ENCODE results near the gene CIPC. TPM values are rescaled to one million over a fixed set of nuclear protein-coding genes. Genes with fewer than 3 reads are reported as not detected.

CIPC gene
- total and polyA plus RNA-seq, 2 of the 13 experiments (the other 11 are each of a cell fraction or from before 2014, with no cell fraction given): 7.6 to 13.9 TPM

GRCh38 chr14:77097700-77098528 lies at the start of gene CIPC (continued):
- TF ChIP-seq, protein P1, sequence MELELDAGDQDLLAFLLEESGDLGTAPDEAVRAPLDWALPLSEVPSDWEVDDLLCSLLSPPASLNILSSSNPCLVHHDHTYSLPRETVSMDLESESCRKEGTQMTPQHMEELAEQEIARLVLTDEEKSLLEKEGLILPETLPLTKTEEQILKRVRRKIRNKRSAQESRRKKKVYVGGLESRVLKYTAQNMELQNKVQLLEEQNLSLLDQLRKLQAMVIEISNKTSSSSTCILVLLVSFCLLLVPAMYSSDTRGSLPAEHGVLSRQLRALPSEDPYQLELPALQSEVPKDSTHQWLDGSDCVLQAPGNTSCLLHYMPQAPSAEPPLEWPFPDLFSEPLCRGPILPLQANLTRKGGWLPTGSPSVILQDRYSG (CRISPR knock-in tag; IDR thresholded peaks at IDR 0.05): no peak
- TF ChIP-seq ZFP82 (CRISPR knock-in tag; IDR thresholded peaks at IDR 0.05; ENCODE audit: borderline replicate concordance) (no peak; the same call in 1 of the 2 replicates), AKNA (CRISPR knock-in tag; IDR thresholded peaks at IDR 0.05; ENCODE audit: borderline replicate concordance) (no peak), SIN3A (IDR thresholded peaks at IDR 0.05; ENCODE audit: borderline replicate concordance, low read depth, low read length) (peak; percentile 59), DR1 (CRISPR knock-in tag; IDR thresholded peaks at IDR 0.05) (peak; percentile 67), ZNF550 (CRISPR knock-in tag; IDR thresholded peaks at IDR 0.05; ENCODE audit: borderline replicate concordance) (0 out of 2 replicates have a peak, but pooled peaks have one; percentile 67), HNRNPH1 (optimal IDR thresholded peaks at IDR 0.05; ENCODE audit: low read depth, low read length) (no peak), NFYB (CRISPR knock-in tag; IDR thresholded peaks at IDR 0.05) (no peak), ZNF547 (CRISPR knock-in tag; IDR thresholded peaks at IDR 0.05) (peak; percentile 49), ZNF510 (CRISPR knock-in tag; IDR thresholded peaks at IDR 0.05; ENCODE audit: low read depth) (no peak), XBP1 (CRISPR knock-in tag; IDR thresholded peaks at IDR 0.05) (no peak), RFX1 (IDR thresholded peaks at IDR 0.05) (peak; percentile 92), ZNF879 (CRISPR knock-in tag; IDR thresholded peaks at IDR 0.05) (no peak), SKIL (CRISPR knock-in tag; IDR thresholded peaks at IDR 0.05; ENCODE audit: borderline replicate concordance) (peak; percentile 72), UBTF (CRISPR knock-in tag; IDR thresholded peaks at IDR 0.05) (peak; percentile 49), MXD3 (CRISPR knock-in tag; IDR thresholded peaks at IDR 0.05) (peak; percentile 56), MZF1 (CRISPR knock-in tag; IDR thresholded peaks at IDR 0.05; ENCODE audit: borderline replicate concordance) (no peak; the same call in 1 of the 2 replicates), TCF12 (IDR thresholded peaks at IDR 0.05) (no peak), TCF12 (CRISPR knock-in tag; IDR thresholded peaks at IDR 0.05) (peak; percentile 88)
